ENCODE data around the gene VAT1.

The VAT1 gene

GRCh38 chr17:43027091-43028032, 5.2 kb upstream of the VAT1 start:
- no peak overlapping the region for H3K4me3 ChIP-seq (ENCODE audit: low read depth, low read length)
- DNase-seq (ENCODE audit: low read depth), result no peak
- TF ChIP-seq, protein P1, sequence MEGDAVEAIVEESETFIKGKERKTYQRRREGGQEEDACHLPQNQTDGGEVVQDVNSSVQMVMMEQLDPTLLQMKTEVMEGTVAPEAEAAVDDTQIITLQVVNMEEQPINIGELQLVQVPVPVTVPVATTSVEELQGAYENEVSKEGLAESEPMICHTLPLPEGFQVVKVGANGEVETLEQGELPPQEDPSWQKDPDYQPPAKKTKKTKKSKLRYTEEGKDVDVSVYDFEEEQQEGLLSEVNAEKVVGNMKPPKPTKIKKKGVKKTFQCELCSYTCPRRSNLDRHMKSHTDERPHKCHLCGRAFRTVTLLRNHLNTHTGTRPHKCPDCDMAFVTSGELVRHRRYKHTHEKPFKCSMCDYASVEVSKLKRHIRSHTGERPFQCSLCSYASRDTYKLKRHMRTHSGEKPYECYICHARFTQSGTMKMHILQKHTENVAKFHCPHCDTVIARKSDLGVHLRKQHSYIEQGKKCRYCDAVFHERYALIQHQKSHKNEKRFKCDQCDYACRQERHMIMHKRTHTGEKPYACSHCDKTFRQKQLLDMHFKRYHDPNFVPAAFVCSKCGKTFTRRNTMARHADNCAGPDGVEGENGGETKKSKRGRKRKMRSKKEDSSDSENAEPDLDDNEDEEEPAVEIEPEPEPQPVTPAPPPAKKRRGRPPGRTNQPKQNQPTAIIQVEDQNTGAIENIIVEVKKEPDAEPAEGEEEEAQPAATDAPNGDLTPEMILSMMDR (IDR thresholded peaks at IDR 0.05; ENCODE audit: control insufficient read depth, extremely low read depth, insufficient read depth), result no peak

DNA sequence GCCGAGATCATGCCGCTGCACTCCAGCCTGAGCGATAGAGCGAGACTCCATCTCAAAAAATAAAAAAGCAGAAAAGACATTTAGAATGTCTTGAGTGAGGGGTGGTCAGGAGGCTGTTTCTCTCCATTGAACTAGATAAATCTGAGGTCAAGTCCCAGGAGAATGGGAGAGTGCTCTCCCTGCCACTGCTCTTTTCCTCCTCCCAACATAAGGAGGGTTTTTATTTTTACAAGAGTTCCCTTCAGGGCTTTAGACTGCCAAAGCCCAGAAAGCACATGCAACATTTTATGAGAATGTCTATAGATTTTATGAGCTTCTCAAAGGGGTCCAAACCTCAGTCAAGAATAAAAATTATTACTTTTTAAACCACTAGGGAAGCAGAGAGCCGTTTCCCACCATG, 4.4 kb upstream of the VAT1 start:
- TF ChIP-seq, protein P1 (IDR thresholded peaks at IDR 0.05; ENCODE audit: control insufficient read depth, extremely low read depth, insufficient read depth), result no peak

DNA sequence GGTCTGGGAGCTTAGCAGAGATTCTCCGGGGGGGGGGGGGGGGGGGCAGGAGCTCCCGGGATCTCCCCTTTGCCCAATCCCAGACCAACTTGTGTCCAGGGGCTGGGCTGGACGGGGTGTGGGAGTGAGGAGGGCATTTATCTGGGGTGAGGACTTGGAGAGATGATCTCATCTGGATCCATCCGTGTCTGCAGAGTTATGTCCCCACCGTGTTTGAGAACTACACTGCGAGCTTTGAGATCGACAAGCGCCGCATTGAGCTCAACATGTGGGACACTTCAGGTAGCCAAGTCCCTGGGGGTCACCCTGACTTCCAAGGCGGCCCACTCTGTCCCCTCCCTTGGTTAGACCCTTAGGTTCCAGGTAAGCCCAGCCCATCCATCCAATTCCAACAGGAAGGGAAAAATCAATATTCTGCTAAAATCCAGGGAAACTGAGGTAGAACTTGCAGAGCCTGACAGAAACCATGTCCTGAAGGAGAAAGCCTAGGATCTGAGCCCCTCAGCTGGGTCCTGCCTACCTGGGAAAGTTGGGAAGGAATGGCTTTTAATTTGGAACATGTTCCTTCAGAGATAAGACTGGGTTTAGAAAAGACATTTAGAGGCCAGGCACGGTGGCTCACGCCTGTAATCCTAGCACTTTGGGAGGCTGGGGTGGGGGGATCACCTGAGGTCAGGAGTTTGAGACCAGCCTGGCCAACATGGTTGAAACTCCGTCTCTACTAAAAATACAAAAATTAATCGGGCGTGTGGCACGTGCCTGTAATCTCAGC, 3.8 kb upstream of the VAT1 start:
- no peak overlapping the region for H3K4me3 ChIP-seq (ENCODE audit: low read depth, low read length)
- no peak for DNase-seq (ENCODE audit: low read depth)
- TF ChIP-seq, protein P1 (IDR thresholded peaks at IDR 0.05; ENCODE audit: control insufficient read depth, extremely low read depth, insufficient read depth), result no peak

More for the DNA sequence above, 4.4 kb upstream of the VAT1 start:
- no peak overlapping the region for H3K4me3 ChIP-seq (ENCODE audit: low read depth, low read length)
- no peak for DNase-seq (ENCODE audit: low read depth)

- DNase-seq (ENCODE audit: low read depth), result no peak
- H3K4me3 ChIP-seq (ENCODE audit: low read depth, low read length), result no peak overlapping the region
Measured at GRCh38 chr17:43025290-43025657, 3.1 kb upstream of the VAT1 start.

DNA sequence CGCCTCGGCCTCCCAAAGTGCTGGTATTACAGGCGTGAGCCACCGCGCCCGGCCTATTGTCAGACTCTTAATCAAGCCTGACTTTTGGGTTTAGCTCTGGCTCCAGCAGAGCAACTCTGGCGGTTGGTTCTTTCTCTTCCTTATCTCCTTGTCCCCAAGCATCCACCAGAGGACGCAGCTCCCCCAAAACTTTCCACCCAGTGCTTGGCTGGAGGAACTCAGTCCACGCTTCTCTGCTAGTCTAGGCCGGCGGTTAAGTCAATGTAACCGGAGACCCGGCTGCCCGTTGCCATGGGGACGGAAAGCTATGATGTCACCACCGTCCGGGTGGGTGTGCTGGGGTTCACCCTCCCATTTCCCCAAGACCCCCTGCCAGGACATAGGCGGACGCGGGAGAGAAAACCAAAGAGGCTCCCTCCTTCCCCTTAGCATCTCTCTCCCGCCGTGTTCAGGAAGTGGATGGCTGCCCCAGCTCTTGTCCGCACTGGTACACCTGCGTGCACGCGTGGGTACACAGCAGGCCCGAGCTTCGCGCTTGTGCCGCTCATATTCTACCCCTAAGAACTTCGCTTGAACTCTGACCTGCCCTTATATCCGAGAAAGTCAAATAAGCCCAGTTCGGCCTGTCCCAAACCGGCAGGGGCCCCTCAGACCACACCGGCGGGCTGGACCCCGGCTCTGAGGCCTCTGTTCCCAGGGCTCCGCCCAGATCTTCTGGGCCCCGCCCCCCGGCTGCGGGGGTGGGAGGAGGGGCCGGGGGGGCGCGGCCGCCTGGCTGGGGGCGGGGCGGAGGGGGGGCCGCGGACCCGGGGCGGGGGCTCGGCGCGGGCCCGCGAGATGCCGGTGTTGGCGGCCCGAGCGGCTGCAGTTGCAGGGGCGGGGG, 2.5 kb upstream of the VAT1 start, which contains the start of gene RND2:
Gene RND2 (plus strand): TSS at position 825 of the 883 bp plus-strand sequence. CDS start 117 bp downstream, outside the sequence.
- TF ChIP-seq, protein P1 (IDR thresholded peaks at IDR 0.05; ENCODE audit: control insufficient read depth, extremely low read depth, insufficient read depth), result no peak
- H3K4me3 ChIP-seq (ENCODE audit: low read depth, low read length), result no peak within 1 kb of the TSS
- no peak for DNase-seq (ENCODE audit: low read depth)

More at GRCh38 chr17:43025290-43025657, 3.1 kb upstream of the VAT1 start:
- TF ChIP-seq, protein P1 (IDR thresholded peaks at IDR 0.05; ENCODE audit: control insufficient read depth, extremely low read depth, insufficient read depth), result no peak

Data from LNCaP clone FGC (cell line).